Transverse colon (tissue), 4 donors: ENCODE measurements around the gene KRTAP10-11. TPM values are rescaled to one million over a fixed set of nuclear protein-coding genes. Genes with fewer than 3 reads are reported as not detected.

ENCODE experiments used
- DNase-seq: peaks from one replicate; pipeline ENCODE4 v3.0.0-alpha.2; 2019
- H3K27ac ChIP-seq, 4 donors: fragments of 200-600 bp; sonication (generic); 2 replicates each; pipeline ENCODE4 v1.5.1; 2016 to 2018; ENCODE audit warnings: inconsistent platforms in 4 of 4
- H3K27me3 ChIP-seq: fragments of 200-600 bp; sonication (generic); 2 replicates; pipeline ENCODE4 v1.5.1; 2017; ENCODE audit warnings: inconsistent platforms
- H3K36me3 ChIP-seq, 4 donors: fragments of 200-600 bp; sonication (generic); 2 replicates each; pipeline ENCODE4 v1.5.1; 2017 to 2019; ENCODE audit warnings: inconsistent platforms in 4 of 4
- H3K4me1 ChIP-seq, 4 donors: fragments of 200-600 bp; sonication (generic); 2 replicates each; pipeline ENCODE4 v1.5.1; 2017 to 2020; ENCODE audit warnings: inconsistent platforms in 4 of 4
- H3K4me3 ChIP-seq, 4 donors: fragments of 200-600 bp; sonication (generic); 1 replicate in 1 of 4; 2 replicates in 3 of 4; pipeline versions ENCODE4 v1.5.1 to v1.6.1; 2017 to 2019; ENCODE audit warnings: inconsistent platforms in 4 of 4
- H3K9me3 ChIP-seq, 2 donors: fragments of 200-600 bp; sonication (generic); 2 replicates each; pipeline ENCODE4 v1.5.1; 2017 to 2019; ENCODE audit warnings: inconsistent platforms in 2 of 2
- CTCF ChIP-seq, 5 experiments: fragments of 200-600 bp in 3 of 5; fragments of 450-650 bp in 2 of 5; sonication (generic) in 3 of 5; IDR thresholded peaks; 1 replicate in 2 of 5; 2 replicates in 3 of 5; pipeline ENCODE4 v1.5.1; 2016 to 2017; ENCODE audit warnings: antibody characterized with exemption in 5 of 5, inconsistent platforms in 3 of 5, mild to moderate bottlenecking in 2 of 5, moderate library complexity in 1 of 5
- EP300 ChIP-seq: sonication (generic); formaldehyde crosslinking; IDR thresholded peaks from one replicate; pipeline ENCODE4 v1.6.1; 2017; ENCODE audit warnings: antibody characterized with exemption, low read depth
- POLR2A ChIP-seq: fragments of 450-650 bp; IDR thresholded peaks from one replicate; pipeline ENCODE4 v1.6.1; 2016; ENCODE audit warnings: antibody characterized with exemption, mild to moderate bottlenecking, moderate library complexity
- POLR2AphosphoS5 ChIP-seq, 3 donors: sonication (generic); formaldehyde crosslinking; IDR thresholded peaks; one replicate each; pipeline ENCODE4 v1.6.1; 2016; ENCODE audit warnings: antibody characterized with exemption in 3 of 3
- WGBS, 2 donors: methylation state at CpG; one replicate each; pipeline ENCODE4 v1.1.5; 2018; ENCODE audit warnings: low coverage in 1 of 2; 5-methylcytosine and 5-hydroxymethylcytosine counted together
- in situ Hi-C, 4 donors: fragments of 200-750 bp; cut with MboI; loops; one replicate each; pipeline versions ENCODE4 v1.15.0 to v1.15.1; 2017; ENCODE audit warnings: low sequenced_read_pairs in 3 of 4, low pct_ligation_motif_present in 1 of 4, low pct_unique_long_range_greater_than_20kb in 1 of 4
- intact Hi-C: fragments of 100-400 bp; cut with DNase I; formaldehyde crosslinking; loops from one replicate; pipeline ENCODE4 v1.15.1; 2023; ENCODE audit warnings: low total_unique reads
- total RNA-seq, 4 donors: library from RNA; depleted of rRNA; stranded (reverse); fragments of >200 nt; gene quantifications; one replicate each; pipeline ENCODE4 v1.1.0, GENCODE V29; 2016

Gene KRTAP10-11
- total RNA-seq, 4 donors from 2014 or later = not detected

- DNase-seq = no peak
- in situ Hi-C loops = no loop called here
- no peak for TF ChIP-seq CTCF (IDR thresholded peaks at IDR 0.05)
- TF ChIP-seq POLR2A = no peak
- no peak for TF ChIP-seq POLR2AphosphoS5 (IDR thresholded peaks at IDR 0.05)
- TF ChIP-seq EP300 = no peak
- no peaks in the 10 kb centered on the region for H3K4me1 ChIP-seq
- WGBS, 2 donors = 40 to 80% methylated on average over 3 to 16 of the region's 18 CpGs
- no peak overlapping the region for H3K4me3 ChIP-seq
- H3K36me3 ChIP-seq = no peaks in the 10 kb centered on the region
- H3K27me3 ChIP-seq = peaks cover 11% of the 10 kb centered on the region
- intact Hi-C loops = no loop called here
- H3K9me3 ChIP-seq = peaks cover 4 to 29% of the 10 kb centered on the region in 2 donors
- no peak overlapping the region for H3K27ac ChIP-seq
Observed at GRCh38 chr21:44628707-44629391, 17.4 kb upstream of the KRTAP10-11 start.

- Histone ChIP-seq H3K9me3 (peaks cover 4 to 18% of the 10 kb centered on the region in 2 donors), H3K27ac (no peak overlapping the region), H3K4me3 (no peak overlapping the region), H3K4me1 (no peaks in the 10 kb centered on the region), H3K36me3 (no peaks in the 10 kb centered on the region), H3K27me3 (peaks cover 11% of the 10 kb centered on the region)
- intact Hi-C loops (no loop called here), in situ Hi-C loops (no loop called here)
- TF ChIP-seq EP300 = no peak
- no peak for TF ChIP-seq POLR2A
- no peak for TF ChIP-seq POLR2AphosphoS5 (IDR thresholded peaks at IDR 0.05)
- TF ChIP-seq CTCF (IDR thresholded peaks at IDR 0.05) = no peak
- WGBS, 2 donors = 68 to 88% methylated on average over 2 of the region's 2 CpGs
- no peak for DNase-seq
Observed at GRCh38 chr21:44630440-44630839, 15.8 kb upstream of the KRTAP10-11 start.

GRCh38 chr21:44632067-44632466 is 14.1 kb upstream of the KRTAP10-11 start:
- no peak overlapping the region for H3K27ac ChIP-seq
- peaks cover 4 to 18% of the 10 kb centered on the region in 2 donors for H3K9me3 ChIP-seq
- no peaks in the 10 kb centered on the region for H3K36me3 ChIP-seq
- no peak overlapping the region for H3K4me3 ChIP-seq
- peaks cover 11% of the 10 kb centered on the region for H3K27me3 ChIP-seq
- in situ Hi-C loops (no loop called here), intact Hi-C loops (no loop called here)
- no peak for DNase-seq
- TF ChIP-seq CTCF (IDR thresholded peaks at IDR 0.05) (no peak), POLR2AphosphoS5 (IDR thresholded peaks at IDR 0.05) (no peak), EP300 (no peak)
- no peaks in the 10 kb centered on the region for H3K4me1 ChIP-seq
- 83 to 86% methylated on average over 1 of the region's 1 CpG for WGBS, 2 donors

GRCh38 chr21:44636209-44637017 is 9.8 kb upstream of the KRTAP10-11 start:
- H3K4me3 ChIP-seq = no peak overlapping the region
- no peaks in the 10 kb centered on the region for H3K36me3 ChIP-seq
- no peak overlapping the region for H3K27ac ChIP-seq
- H3K27me3 ChIP-seq = peaks cover 10% of the 10 kb centered on the region
- in situ Hi-C loops = no loop called here
- no peaks in the 10 kb centered on the region for H3K4me1 ChIP-seq
- intact Hi-C loops = no loop called here
- no peak for DNase-seq
- peaks cover 4 to 18% of the 10 kb centered on the region in 2 donors for H3K9me3 ChIP-seq
- WGBS, 2 donors = 80 to 85% methylated on average over 2 to 15 of the region's 15 CpGs
- no peak for TF ChIP-seq EP300
- TF ChIP-seq POLR2AphosphoS5 (IDR thresholded peaks at IDR 0.05) = no peak
- no peak for TF ChIP-seq CTCF (IDR thresholded peaks at IDR 0.05)
- no peak for TF ChIP-seq POLR2A
